AG20443 (cell line): ENCODE results near the gene RFX7.
"Not testable (repeated sequence)": the region's sequence is repeated elsewhere in the genome, so short reads cannot be mapped to it uniquely, and the experiment has no call there.

Source experiments
- DNase-seq: peaks from one replicate; pipeline ENCODE4 v3.0.0; 2012; ENCODE audit warnings: low spot score, mixed read lengths

RFX7 gene

DNA sequence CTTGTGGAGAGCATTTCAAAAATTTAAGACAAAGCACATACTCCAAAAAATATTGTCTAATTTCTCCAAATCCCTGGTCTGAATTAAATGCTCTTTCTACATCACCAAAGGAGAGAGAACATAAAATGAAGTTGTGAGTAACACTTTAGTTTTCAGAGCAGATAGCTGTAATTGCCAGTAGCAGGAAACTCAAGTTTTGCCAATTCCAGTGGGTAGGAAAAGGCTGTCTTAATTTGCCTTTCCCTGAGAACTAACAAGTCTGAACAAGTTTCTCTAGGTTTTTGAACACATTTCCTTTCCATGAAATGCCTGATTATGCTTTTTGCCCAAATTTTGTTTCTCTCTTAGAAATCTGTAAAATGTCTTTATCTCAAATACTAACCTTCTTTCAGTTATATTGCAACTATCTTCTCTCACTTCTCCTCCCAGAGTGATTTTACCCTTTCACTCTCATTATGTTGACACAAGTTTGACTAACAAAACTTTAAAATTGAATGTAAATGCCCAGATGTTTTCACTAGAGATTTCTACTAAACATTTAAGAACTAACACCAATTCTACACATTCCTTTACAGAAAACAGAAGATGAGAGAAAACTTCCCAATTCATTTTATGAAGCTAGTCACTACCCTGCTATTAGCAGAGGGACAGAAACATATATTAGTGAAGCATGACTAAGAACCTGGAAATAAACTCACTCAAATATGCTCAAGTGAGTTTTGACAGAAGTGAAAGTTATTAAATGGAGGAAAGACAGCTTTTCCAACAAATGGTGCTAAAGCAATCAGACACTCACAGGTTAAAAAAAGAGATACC, 38.4 kb downstream of the RFX7 start:
- DNase-seq: peak; percentile 18

DNA sequence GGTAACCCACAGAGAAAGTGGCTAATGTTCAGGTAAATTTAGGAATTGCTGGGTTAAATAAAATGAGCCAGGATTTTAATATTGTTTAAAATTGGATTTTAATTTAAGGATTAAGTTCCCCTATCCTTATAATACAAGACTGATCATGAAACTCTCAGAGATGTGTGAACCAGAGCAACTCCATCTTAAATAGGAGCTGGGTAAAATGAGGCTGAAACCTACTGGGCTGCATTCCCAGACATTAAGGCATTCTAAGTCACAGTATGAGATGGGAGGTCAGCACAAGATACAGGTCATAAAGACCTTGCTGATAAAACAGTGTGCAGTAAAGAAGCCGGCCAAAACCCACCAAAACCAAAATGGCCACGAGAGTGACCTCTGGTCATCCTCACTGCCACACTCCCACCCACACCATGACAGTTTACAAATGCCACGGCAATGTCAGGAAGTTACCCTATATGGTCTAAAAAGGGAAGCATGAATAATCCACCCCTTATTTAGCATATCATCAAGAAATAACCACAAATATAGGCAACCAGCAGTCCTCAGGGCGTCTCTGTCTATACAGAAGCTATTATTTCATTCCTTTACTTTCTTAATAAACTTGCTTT, 40.3 kb downstream of the RFX7 start:
- DNase-seq: not testable (repeated sequence)

DNA sequence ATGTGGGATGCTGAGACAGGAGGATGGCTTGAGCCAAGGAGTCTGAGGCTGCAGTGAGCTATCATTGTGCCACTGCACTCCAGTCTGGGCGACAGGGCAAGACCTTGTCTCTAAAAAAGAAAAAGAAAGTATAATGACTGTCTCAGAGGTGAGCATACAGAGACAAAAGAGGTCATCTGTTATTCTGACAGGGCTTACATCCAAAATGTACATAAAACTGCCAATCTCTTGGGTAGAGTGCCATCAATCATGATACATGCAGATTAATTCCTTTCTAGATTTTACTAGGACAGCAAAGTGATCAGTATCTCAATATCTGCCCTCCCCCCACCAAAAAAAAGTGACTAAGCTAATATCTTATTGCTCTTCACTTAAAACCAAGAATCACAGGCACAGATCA, 41.0 kb downstream of the RFX7 start:
- DNase-seq: no peak

DNA sequence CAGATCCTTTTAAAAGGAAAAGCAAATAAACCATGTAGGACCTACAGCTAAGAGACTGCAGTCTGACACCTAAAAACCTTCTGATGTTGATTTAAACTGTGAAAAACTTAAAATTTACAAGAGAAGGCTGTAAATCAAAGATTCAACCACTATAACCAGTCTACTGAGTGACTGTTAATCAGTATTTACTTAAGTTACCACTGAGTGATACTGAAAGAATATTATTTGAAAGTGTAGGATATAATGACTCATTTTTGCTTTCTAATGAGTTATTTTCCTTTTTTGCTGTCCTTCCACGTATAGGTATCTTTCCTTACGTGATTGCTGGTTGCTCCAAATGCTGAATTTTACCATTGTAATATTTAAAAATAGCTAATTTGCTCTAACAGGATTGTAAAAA, 44.6 kb downstream of the RFX7 start:
- no peak for DNase-seq

DNA sequence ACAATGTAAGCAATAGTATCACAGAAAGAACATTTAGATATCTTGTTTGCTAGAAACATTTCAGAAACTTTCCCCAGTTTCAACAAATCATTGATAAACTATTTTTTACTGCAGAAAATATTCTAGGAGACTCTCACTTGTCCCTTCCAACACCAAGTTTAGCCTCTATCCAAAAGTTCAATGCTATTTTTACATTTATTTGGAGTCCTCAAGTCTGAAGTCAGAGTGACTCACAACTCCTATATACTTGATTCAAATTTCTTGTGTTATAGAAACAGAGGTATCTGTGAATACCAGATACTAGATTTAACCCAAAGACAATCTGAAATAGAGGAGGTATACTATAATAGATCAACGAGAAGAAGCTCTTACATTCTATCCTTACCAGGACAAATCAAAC, 49.6 kb downstream of the RFX7 start:
- no peak for DNase-seq

DNA sequence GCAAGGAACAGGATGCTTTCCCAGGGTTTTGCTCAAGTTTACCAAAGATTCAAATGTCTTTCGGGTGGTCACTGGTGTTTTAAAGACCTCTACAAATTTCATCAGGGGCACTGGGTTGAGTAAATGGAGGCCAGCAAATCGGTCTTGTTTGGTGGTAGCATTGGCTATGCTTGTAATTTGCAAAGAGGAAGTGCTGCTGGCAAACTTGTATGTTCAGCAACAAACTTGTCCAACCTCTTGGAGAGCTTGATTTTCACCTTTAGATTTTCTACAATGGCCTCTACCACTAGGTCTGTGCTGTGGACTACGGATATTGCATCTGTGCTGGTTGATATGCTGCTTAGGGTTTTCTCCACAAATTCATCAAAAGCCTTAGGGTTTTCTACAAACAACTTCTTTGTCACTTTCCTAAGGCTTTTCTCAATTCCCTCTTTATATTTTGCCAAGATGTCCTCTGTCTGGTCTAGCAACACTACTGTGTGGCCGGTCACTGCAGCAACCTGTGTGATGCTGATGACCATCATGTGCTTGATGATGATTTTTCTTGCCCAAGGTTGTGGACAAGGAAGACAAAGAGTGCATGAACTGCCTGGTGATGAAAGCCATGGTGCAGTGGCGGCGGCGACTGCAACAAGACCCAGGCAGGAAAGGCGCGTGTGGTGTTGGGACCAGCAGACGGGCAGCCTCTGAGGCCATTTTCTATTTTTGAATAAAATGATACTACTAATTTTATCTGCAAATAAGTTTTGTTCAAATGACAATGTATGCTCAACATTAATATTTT, 50.8 kb downstream of the RFX7 start:
- no peak for DNase-seq

DNA sequence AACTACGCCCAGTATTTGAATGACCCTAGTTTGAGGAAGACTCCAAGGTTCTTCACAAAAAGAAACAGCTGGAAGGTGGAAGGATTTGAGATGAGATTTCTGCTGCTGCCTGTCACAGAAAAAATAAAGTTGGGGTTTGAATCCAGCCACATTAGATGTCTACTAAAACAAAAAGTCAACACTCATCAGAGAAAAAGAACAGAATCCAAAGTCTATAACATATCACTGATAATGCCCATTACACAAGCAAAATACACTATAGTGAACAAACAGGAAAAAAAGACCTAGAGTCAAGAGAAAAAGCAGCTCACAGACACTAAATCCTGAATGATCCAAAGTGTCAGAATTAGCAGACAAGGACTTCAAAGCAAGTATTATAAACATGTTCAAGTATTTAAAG, 56.0 kb downstream of the RFX7 start:
- no peak for DNase-seq

DNA sequence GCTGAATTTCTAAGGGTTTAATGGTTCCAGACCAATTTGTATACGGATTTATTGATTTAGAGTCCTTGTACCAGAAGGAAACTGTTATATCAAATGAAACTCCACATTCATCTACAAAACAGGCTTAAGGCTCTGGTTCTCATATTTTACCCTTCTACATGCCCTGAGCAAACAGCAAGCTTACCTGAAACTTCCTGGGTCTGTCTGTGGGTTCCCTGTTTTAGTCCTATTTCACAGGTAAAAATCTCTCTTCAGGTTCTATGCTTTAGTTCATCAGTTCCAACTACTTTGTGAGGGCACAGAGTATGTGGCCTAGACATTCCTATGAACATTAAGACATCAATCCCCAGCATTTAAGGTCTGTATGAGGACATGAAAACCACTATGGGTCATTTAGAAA, 57.7 kb downstream of the RFX7 start:
- no peak for DNase-seq

DNA sequence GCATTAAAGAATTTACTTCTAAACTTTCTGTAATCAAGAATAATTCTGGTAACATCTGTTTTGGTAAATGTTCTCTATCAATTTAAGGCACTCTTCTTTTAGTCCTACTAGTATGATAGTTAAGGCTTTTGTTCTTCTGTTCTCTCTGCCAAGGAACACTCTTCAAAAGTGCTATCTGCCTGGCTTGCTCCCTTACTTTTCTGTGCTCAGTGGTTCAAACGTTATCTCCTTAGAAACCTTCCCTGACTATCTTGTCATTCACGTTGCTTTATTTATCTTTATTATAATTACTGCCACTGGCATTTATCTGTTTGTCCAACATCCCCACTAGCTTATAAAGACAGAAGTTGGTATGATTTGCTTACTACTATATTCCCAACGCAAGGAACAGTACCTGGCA, 59.2 kb downstream of the RFX7 start:
- no peak for DNase-seq

DNA sequence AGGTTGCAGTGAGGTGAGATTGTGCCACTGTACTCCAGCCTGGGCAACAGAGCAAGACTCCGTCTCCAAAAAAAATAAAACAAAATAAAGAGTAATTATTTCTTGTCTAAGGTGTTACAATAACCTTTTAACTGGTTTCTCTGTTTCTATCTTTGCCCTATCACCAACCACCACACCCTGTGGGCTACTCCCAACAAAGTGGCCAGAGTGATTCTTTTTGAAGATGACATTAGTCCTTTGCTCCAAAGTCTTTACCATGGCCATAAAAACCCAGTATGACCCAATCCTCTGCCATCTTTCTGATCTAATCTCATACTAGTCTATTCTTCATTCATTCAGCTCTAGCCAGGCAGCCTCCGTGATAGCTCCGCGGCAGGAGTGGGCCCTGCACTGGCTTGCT, 62.8 kb downstream of the RFX7 start:
- DNase-seq: no peak

DNA sequence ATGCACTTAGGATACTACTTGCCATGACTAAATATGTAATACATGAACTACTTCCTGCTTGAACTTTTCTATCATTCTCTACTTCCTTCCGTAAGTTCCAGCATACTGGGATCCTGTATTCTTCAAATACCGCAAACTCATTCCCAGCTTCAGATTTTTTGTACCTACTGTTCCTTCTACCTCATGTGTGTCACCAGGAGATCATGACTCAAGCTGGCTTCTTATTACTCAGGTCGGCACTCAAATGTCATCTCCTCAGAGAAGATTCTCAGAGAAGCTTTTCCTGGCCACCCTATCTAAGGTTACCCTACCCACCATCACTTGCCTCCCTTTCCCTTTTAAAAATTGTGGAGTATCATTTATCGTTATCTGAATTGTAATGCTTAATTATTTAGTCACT, 66.7 kb downstream of the RFX7 start:
- DNase-seq: no peak

DNA sequence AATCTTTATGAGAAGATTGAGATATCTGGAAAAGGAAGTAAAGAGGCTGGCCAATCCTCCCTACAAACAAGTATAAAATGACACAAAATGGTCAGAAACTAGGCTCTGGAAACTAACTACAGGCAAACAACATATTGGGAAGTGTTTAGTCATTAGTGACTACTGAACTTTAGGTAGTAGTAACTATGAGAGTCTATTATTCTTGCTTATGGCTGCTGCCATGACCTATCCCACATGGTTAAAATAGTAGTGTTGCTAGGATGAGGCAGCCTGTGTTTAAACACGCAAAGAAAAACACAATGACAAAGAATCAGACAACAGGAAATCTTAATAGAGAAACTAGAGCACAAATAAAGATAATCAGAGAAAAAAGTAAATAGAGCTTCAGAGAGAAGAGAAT, 67.9 kb downstream of the RFX7 start:
- DNase-seq: no peak

DNA sequence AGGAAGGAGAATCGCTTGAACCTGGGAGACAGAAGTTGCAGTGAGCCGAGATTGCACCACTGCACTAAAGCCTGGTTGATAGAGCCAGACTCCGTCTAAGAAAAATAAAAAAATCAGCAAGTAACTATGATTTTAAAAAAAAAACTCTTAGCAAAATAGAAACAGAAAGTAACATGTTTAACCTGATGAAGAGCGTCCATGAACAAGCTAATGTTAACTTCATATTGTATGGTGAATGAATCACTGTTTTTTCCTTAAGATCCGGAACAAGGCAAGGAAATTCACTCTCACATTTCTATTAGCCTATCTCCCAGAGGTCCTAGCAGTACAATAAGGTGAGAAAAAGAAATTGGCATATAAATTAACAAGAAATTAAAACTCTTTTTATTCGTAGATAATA, 69.0 kb downstream of the RFX7 start:
- DNase-seq: no peak

DNA sequence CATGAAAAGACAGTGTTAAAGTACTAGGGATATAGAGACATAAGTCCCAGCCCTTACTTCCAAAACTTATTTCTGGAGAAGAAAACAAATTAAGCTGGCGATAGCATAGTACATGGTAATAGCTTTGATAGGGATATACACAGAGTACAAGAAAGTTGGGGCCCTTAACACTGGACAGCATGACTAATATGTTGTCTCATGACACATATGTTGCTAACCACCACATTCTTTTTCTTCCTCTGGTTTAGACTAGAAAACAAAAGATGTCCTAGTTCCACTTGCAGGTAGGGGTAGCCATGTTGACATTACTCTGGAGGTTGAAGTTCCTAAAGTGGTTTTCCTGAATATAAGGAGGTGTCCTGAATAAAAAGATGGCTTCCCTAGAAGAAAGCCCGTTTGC, 75.3 kb downstream of the RFX7 start:
- DNase-seq: peak; percentile 17

DNA sequence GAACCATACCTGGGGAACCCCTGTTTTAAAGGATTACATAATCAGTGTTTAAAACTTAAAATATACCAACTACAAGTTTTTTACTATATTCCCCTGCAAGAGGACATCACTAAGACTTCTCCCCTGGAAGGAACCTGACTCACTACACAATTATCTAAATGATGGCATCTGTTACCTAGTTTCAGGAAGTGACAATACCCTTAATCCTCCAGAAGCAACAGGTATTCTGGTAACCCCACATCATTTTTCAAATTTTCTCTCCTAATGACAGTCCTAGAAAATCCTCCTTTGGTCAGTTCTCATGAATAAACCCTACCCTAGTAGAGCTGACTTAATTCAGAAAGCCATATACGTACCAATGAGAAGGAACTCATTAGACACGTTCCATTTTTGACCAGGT, 78.4 kb downstream of the RFX7 start:
- no peak for DNase-seq

DNA sequence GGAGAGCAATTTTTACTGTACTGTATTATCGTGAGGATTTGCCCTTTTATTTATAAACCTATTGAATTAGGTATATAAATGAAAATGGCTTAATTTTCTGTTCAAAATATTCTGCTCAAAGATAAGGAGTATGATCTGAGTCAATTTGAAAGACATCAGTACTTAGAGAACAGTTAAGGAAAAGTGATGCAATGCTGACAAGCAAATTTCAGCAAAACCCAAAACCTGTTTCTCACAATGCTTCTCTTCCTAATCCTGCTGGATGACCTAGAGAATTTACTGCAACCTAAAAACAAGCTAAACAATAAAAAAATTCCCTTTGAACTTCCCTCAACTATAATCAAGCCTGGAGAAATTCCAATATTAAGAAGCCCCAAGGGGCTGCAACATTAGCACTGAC, 82.7 kb downstream of the RFX7 start:
- no peak for DNase-seq

DNA sequence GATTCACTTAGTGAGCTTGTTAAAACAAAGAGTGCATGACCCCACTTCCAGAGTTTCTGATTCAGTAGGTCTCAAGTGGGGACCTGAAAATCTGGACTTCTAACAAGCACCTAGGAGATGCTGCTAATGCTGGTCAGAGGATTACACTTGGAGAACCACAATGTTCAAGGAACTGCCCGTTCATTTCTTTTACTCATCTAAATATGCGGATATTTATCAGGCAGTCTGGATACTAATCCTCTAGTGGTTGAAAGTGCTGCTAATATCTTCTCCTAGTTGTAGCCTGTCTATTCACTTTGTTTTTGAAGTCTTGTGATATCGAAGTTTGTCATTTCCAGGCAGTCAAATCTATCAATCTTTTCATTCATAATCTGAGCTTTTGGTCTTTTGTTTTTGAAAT, 86.8 kb downstream of the RFX7 start:
- no peak for DNase-seq

DNA sequence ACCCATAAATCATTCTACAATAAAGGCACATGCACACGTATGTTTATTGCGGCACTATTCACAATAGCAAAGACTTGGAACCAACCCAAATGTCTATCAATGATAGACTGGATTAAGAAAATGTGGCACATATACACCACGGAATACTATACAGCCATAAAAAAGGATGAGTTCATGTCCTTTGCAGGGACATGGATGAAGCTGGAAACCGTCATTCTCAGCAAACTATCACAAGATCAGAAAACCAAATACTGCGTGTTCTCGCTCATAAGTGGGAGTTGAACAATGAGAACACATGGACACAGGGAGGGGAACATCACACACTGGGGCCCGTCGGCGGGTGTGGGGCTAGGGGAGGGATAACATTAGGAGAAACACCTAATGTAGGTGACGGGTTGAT, 88.4 kb downstream of the RFX7 start:
- not testable (repeated sequence) for DNase-seq

DNA sequence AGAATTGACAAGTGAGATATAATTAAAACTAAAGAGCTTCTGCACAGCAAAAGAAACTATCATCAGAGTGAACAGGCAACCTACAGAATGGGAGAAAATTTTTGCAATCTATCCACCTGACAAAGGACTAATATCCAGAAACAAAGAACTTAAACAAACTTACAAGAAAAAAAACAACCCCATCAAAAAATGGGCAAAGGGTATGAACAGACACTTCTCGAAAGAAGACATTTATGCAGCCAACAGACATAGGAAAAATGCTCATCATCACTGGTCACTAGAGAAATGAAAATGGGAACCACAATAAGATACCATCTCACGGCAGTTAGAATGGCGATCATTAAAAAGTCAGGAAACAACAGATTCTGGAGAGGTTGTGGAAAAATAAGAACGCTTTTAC, 88.9 kb downstream of the RFX7 start:
- DNase-seq: not testable (repeated sequence)

DNA sequence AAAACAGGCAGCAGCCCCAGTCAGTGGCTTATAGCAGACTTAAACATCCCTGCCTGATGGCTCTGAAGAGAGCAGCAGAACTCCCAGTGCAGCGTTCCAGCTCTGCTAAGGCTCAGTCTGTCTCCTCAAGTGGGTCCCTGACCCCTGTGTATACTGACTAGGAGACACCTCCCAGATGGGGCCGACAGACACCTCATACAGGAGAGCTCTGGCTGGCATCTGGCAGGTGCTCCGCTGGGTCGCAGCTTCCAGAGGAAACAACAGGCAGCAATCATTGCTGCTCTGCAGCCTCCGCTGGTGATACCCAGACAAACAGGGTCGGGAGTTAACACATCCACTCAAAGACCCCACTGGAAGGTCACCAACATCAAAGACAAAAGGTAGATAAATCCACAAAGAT, 93.5 kb downstream of the RFX7 start:
- DNase-seq: no peak

DNA sequence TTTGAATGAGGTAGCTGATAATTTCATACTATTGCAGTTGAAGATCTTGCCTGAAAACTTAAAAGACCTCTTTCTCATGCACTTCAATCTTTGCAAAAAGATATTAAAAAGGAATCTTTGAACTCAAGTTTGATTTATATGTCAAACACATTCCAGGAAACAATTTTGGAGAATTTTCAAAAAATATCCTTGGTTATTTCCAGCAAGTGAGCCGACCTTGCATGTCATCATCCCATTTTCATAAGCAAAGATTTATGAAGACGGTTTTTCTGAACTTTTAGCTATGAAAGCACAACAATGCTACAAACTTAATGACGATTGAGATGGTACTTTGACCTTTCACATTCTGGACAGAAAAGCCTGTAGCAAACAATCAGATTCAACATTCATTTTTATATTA, 95.6 kb downstream of the RFX7 start:
- DNase-seq: no peak

DNA sequence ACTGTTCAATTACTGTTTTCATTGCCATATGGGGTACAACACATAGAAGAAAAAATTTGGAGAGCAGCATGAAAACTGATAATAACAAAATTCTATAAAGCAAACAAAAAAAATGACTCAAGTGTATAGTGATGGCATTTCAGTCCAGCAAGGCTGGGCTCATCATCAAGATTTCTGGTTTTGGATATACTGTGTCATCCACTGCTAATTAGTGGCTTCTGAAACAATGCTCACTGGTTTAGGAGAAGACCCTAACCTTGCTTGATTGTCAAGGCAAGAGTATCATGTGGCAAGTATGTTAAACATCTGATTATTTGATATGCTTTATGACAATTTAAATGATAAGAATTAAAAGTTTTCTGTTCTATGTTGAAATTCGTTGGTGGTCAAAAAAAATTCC, 96.9 kb downstream of the RFX7 start:
- peak; percentile 12 for DNase-seq

DNA sequence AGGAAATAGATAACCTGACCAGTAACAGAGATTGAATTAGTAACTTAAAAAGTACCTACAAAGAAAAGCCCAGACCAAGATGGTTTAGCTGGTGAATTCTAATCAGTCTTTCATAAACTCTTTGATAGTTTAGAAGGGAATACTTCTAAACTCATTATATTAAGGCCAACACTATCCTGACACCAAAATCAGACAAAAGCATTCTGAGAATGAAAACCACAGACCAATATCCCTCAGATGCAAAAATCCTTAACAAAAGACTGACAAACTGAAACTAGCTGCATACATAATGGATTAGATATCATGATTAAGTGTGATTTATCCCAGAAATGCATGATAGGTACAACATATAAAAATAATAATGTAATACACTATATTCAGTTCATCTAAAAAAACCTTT, 115.6 kb downstream of the RFX7 start:
- no peak for DNase-seq
